Ureter (tissue), 1 donor: ENCODE results near the gene TANC2. TPM values are rescaled to one million over a fixed set of nuclear protein-coding genes. Genes with fewer than 3 reads are reported as not detected.

Source experiments
- DNase-seq: peaks from one replicate; pipeline ENCODE4 v3.0.0-alpha.2; 2020; ENCODE audit warnings: low spot score
- total RNA-seq: library from RNA; stranded (reverse); gene quantifications from one replicate; pipeline ENCODE4 v1.2.4, GENCODE V29; 2023
- donor health status: DM: yes; HTN: yes; CAD: no.

The TANC2 gene
- total RNA-seq, 1 donor from 2014 or later = 177 TPM

GRCh38 chr17:63001689-63002394 lies 35.8 kb downstream of the TANC2 start:
- no peak for DNase-seq

GRCh38 chr17:63002625-63003024 lies 36.6 kb downstream of the TANC2 start:
- no peak for DNase-seq

GRCh38 chr17:63015824-63016223 lies 49.8 kb downstream of the TANC2 start:
- no peak for DNase-seq

Other genes with a start within 250 kb of the TANC2 start
- gene MARCHF10, start 157.9 kb upstream of the TANC2 start, total RNA-seq = 0.60 TPM